GM19463 (cell line): ENCODE measurements around the gene CAP1.

Experiments used
- ATAC-seq: cut with Tn5 transposase; IDR thresholded peaks from one replicate; pipeline ENCODE4 v1.9.1; 2021; ENCODE audit warnings: mild to moderate bottlenecking, moderate library complexity; ENCODE audit not compliant: unreplicated experiment

Gene CAP1

DNA sequence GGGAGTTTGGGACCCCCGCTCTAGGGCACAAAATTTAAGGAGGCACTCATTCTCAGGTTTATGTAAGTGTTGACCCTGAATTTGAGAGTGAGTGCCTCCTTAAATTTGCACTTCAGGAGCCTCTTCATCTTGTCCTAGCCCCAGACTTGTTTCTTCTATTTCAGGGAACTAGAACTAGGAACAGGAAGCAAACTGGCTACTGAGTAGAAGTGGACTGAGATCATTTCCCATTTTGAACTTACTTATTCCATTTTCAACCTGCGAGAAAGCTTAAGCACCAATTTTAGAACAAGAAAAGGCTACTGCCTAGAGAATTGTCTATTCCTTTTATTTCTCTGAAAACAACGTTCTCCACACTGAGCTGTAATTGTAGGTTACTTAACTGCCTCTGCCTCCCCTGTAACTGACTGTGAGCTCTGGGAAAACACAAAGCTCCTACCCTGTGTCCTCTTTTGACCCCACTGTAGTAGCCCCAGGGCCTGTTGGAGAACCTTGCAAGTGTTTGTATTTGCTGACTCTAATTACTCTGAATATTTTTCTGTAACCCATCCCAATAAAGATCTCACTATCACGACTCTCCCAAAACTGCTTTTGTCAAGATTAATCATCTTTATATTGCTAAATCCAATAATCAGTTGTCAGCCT, 54.1 kb downstream of the CAP1 start:
- ATAC-seq, result no peak

DNA sequence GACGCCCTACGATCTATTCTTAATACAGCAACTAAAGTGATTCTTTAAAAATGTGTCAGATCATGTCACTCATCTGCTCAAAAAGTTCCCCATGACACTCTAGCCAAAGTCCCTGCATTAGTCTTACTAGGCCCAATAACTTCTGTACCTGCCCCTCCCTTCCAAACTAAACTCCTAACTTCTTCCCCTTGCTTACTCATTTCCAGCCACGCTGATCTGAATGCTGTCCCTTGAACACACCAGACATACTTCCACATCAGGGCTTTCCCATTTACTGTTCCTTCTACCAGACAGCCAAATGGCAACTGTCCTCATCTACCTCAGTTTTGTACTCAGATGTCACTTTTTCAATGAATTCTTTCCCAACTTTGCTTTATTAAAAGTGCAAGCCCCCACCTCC, 55.3 kb downstream of the CAP1 start:
- no peak for ATAC-seq

DNA sequence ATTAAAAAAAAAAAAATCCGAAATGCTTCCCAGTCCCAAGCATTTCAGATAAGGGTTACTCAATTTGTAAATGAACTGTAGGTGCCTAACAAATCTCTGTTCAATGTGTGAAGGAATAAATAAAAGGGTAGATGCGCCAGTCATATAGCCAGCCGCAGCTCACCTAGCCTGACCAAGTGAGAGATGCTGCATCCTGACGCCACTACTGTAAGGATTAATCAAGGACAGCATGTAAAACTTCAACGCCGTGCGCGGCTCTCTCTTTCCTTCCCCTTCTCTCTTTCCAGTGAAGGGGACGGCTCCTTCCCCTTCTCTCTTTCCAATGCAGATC, 56.1 kb downstream of the CAP1 start:
- ATAC-seq, result no peak

DNA sequence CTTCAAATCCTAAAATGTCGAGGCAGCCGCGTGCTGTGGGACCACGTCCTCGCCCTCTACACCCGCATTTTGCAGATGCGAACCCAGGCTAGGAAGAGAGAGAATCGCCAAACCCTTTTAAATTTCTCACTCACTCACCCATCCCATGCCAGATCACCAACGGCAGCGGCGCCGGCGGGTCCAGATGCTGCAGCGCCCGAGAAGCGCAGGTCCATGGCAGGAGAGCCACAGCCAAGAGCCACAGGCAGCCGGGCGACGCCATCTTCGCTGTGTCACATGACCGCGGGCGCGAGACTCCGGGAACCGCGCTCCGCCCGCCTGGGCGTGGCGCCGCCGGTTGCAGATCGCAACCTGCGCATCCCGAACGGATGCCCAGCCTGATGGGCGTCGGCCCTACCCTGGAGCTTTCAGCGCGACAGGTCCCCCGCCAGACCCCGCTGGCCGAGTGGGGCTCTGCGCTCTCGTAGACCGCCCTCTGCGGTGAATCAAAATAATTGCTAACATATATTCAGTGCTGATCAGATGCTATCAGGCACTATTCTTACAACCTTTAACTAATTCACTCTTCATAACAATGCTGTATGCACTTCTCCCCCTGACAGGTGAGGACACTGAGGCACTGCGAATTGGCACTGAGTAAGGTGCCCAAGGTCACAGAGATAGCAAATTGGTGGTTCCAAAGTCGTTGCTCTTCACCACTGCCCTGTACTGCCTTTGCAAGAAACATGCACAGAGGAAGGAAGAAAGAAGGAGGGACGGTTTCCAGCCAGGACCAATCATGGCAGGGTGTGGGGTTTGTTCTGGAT, 56.7 kb downstream of the CAP1 start, which contains the start of gene PPT1:
Gene PPT1 (minus strand): TSS at position 276 of the 806 bp plus-strand sequence. CDS start 14 bp downstream, at position 262.
- peak; percentile 85 for ATAC-seq

DNA sequence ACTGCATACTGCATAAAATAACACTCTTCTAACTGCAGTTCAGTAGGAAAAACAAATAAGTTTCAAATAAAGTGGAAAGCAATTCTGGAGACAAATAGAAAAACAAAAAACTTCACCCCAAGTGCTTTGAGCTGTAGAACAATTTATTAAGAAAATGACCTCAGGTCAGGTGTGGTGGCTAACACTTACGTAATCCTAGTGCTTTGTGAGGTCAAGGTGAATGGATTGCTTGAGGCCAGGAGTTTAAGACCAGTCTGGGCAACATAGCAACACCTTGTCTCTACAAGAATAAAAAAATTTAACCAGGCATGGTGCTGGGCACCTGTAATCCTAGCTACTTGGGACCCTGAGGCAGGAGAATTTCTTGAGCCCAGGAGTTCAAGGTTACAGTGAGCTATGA, 61.5 kb downstream of the CAP1 start:
- no peak for ATAC-seq

DNA sequence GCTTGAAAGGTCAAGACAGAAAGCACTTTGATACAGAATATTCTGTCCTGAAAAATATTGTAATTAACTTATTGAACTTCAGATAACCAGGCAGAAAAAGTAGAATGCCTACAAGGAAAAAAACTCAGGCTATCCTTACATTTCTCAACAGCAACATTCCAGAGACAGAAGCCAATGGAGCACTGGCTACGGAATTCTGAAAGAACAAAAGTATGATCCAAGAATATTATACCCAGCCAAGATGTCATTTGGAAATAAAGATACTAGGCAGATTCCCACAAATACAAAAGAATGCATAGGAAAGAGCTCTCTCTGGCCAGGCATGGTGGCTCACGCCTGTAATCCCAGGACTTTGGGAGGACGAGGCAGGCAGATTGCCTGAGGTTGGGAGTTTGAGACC, 62.4 kb downstream of the CAP1 start:
- no peak for ATAC-seq

DNA sequence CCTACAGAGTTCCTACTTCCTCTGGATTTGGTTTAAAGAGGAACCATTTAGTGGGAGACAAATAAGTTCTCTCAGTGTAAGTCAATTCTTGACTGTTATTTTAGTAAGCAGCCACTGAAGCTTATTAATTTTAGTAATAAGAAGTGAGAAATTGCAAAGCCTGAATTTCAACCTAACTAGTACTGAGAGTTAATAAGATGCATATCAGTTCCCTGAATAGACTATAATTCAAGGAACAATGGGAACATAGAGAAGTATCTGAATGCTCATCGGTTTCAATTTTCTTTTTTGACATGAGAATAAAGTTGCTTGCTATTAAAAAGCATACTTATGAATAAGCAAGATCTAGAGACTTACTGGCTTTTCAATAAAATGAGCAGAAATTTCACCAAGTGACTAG, 64.5 kb downstream of the CAP1 start:
- no peak for ATAC-seq

DNA sequence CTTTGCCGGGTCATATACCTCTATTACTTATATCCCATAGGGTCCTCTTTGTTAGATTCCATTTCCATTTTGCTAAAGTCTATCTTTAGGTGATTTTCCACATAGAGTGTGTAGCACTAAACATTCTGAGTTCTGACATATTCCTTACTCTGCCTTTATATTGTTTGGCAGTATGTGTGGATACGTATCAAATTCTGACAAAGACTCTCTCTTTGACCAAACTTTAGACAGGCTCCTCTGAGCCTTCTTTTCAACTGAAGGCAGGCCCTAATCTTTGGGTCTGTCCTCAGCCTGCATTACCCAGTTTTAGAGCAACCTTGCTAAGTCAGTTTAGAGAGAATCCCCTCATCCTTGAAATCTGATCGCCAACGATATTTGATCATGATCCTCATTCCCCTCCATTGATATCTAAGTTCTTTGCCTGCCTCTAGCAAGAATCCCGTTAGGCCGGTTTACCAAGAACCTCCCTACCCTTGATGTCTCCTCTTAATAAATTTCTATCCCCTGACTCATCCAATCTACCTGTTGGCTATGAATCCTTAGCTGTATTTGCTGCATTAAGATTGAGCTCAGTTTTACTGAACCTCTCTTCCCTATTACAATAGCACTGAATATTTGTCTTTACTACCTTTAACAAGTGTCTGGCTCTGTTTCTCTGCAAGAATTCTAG, 66.9 kb downstream of the CAP1 start:
- ATAC-seq, result no peak

DNA sequence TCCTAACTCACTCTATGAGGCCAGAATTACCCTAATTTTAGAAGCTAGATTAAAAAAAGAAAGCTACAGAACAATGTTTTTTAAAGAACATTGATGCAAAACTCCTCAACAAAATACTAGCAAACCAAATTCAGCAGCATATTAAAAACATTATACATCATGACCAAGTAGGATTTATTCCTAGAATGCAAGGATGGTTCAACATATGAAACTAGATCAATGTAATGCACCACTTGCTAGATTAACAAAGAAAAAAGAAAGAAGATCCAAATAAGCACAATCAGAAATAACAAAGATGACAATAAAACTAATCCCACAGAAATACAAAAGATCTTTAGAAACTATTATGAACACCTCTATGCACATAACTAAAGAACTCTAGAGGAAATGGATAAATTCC, 69.9 kb downstream of the CAP1 start:
- ATAC-seq, result no peak

DNA sequence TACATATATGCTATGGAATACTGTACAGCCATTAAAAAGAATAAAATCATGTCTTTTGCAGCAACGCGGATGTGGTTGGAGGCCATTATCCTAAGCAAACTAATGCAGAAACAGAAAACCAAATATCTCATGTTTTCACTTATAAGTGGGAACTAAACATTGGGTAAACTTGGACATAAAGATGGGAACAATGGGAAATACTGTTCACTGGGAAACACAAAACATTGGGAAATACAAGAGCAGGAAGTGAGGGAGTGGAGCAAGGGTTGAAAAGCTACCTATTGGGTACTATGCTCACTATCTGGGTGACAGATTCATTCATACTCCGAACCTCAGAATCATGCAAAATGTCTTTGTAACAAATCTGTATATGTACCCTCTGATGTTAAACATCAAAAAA, 73.9 kb downstream of the CAP1 start:
- ATAC-seq, result no peak

DNA sequence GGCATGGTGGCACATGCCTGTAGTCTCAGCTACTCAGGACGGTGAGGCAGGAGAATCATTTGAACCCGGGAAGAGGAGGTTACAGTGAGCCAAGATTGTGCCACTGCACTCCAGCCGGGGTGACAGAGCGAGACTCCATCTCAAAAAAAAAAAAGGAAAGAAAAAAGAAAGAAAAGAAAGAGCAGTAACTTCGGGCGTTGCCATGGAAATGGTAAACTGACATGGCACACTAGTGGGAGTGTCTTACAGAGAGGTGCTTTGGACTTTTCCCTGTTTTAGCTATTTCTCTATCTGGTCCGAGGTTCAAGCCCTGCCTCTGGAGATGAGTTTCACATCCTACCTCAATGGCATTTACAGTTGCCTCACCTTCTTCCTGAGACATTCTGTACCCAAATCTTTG, 79.6 kb downstream of the CAP1 start:
- ATAC-seq, result no peak
